SU-DHL-6 (cell line): ENCODE results near the gene TDRD5.

Experiments
- CTCF ChIP-seq: fragments of 200-600 bp; sonication (generic); IDR thresholded peaks from one replicate; pipeline ENCODE4 v1.5.1; 2017; ENCODE audit warnings: antibody characterized with exemption, mild to moderate bottlenecking, low read length, moderate library complexity; ENCODE audit not compliant: insufficient read depth, poor library complexity, severe bottlenecking
- EZH2phosphoT487 ChIP-seq: fragments of 200-600 bp; sonication (generic), shearing (Covaris generic); conservative IDR thresholded peaks from 2 replicates; pipeline ENCODE4 v1.6.1; 2018; ENCODE audit warnings: mild to moderate bottlenecking, antibody characterized with exemption, low read length, moderate library complexity, mixed read lengths

GRCh38 chr1:179601093-179601492, 9.5 kb downstream of the TDRD5 start:
- TF ChIP-seq CTCF (no peak), EZH2phosphoT487 (no peak)
